GM10266 (cell line): ENCODE results near the gene C12orf56.
"Not testable (repeated sequence)": the region's sequence is repeated elsewhere in the genome, so short reads cannot be mapped to it uniquely, and the experiment has no call there.

ENCODE experiments used
- DNase-seq: peaks from one replicate; pipeline ENCODE4 v3.0.0; 2012; ENCODE audit errors: extremely low spot score
- TF ChIP-seq, protein P1 (sequence below): IDR thresholded peaks from 2 replicates; pipeline ENCODE4 v1.5.1; 2012; ENCODE audit warnings: mild to moderate bottlenecking, low read depth; ENCODE audit not compliant: control insufficient read depth, insufficient read depth; ENCODE audit errors: missing control alignments

C12orf56 gene

DNA sequence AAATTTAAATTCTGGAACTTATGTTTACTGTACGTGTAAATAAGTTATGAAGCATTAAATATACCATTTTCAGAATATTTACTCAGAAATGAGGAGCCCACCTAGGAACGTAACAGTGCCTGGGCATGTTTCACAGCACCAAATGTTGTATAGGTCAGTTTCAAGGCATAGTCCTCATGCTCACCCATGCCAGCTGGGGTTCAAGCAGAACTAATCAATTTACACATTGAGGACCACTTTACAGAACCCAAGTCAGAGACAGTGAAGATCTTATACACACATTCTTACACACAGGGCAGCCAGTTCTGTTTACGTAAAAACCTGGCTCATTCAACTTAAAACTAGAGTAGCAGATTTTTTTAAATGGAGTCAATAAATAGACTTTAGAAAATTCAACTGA, 170.5 kb downstream of the C12orf56 start:
- TF ChIP-seq, protein P1, sequence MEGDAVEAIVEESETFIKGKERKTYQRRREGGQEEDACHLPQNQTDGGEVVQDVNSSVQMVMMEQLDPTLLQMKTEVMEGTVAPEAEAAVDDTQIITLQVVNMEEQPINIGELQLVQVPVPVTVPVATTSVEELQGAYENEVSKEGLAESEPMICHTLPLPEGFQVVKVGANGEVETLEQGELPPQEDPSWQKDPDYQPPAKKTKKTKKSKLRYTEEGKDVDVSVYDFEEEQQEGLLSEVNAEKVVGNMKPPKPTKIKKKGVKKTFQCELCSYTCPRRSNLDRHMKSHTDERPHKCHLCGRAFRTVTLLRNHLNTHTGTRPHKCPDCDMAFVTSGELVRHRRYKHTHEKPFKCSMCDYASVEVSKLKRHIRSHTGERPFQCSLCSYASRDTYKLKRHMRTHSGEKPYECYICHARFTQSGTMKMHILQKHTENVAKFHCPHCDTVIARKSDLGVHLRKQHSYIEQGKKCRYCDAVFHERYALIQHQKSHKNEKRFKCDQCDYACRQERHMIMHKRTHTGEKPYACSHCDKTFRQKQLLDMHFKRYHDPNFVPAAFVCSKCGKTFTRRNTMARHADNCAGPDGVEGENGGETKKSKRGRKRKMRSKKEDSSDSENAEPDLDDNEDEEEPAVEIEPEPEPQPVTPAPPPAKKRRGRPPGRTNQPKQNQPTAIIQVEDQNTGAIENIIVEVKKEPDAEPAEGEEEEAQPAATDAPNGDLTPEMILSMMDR: no peak

DNA sequence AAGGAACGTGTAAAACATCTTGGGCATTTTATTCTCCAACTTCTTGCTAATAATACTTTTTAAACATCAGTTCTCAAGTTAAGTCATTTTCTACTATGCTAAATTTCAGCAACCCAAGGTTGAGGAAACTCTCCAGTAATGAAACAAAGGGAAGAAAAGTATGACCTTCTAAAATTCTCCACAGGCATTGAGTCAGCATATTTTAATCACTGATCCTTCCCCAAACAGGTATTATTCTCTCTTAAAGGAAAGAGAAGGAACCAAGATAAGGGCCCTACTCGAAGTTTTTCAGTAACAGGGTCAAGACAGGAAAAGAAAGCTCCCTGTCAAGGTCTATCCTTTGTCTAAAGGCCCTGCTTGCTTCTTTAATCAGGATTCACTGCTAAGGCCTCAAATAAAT, 171.4 kb downstream of the C12orf56 start:
- TF ChIP-seq, protein P1: no peak
- no peak for DNase-seq

More for the DNA sequence above, 170.5 kb downstream of the C12orf56 start:
- DNase-seq: no peak

DNA sequence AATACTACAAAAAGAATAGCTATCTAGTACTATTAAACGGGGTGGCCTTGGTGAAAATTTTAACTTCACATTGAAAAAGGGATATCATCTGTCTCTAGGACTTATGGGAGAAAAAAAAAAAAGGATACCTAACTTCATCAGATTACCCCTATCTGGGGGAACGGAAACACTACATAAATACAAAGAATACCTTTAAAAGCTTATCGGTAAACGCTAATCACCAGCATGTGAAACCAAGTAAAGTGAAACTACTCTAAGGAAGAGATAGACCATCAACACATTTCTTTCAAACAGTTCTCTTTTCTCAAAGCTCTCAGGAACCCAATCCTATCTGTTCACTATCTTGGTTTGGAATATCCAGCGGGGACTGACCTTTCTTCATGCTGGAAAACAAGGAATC, 172.0 kb downstream of the C12orf56 start:
- TF ChIP-seq, protein P1: no peak
- peak; percentile 43 for DNase-seq

DNA sequence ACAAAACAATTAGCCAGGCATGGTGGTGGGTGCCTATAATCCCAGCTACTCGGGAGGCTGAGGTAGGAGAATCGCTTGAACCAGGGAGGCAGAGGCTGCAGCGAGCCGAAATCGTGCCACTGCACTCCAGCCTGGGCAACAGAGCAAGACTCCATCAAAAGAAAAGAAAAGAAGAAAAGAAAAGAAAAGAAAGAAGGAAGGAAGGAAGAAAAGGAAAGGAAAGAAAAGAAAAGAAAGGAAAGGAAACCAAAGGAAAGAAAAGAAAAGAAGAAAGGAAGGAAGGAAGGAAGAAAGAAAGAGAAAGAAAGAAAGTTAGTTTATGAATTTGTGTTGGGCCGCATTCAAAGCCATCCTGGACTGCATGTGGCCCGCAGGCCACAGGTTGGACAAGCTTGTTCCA, 172.9 kb downstream of the C12orf56 start:
- DNase-seq: not testable (repeated sequence)

DNA sequence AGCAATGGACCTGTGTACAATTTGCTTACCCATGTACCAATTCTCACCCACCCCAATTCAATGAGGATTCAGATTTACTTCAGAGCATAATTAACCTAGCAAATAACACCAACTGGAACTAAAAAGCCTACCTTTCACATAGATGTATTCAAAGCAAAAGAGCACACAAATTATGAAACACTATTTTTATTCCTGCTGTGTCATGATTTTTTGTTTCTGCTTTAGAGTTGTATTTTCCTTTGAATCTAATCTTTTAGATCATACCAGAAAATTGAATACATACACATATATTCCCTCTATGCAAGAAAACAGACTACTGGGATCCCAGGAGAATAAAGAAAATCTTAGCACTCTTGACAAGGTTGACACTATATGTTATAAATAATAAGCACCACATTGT, 174.3 kb downstream of the C12orf56 start:
- no peak for DNase-seq
- TF ChIP-seq, protein P1: no peak
